GM21526 (cell line): ENCODE measurements around the gene TMEM187.

ENCODE experiments used
- ATAC-seq: cut with Tn5 transposase; IDR thresholded peaks from one replicate; pipeline ENCODE4 v1.9.1; 2021; ENCODE audit warnings: moderate library complexity; ENCODE audit not compliant: unreplicated experiment, low FRiP score

Gene TMEM187

DNA sequence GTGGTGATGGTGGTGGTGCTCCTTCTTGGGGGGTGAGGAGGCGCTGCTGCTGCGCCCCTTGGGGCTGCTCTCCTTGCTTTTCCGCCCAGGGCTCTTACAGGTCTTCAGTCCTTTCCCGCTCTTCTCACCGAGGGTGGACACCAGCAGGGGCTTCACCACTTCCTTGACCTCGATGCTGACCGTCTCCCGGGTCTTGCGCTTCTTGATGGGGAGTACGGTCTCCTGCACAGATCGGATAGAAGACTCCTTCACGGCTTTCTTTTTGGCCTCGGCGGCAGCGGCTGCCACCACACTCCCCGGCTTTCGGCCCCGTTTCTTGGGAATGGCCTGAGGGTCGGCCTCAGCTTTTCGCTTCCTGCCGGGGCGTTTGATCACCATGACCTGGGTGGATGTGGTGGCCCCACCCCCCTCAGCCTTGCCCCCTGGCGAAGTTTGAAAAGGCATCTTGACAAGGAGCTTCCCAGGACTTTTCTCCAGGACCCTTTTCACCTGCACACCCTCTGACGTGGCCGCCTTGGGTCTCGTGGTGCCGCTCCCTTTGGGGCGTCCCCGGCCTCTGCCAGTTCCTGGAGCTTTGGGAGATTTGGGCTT, 58.3 kb downstream of the TMEM187 start:
- no peak for ATAC-seq

DNA sequence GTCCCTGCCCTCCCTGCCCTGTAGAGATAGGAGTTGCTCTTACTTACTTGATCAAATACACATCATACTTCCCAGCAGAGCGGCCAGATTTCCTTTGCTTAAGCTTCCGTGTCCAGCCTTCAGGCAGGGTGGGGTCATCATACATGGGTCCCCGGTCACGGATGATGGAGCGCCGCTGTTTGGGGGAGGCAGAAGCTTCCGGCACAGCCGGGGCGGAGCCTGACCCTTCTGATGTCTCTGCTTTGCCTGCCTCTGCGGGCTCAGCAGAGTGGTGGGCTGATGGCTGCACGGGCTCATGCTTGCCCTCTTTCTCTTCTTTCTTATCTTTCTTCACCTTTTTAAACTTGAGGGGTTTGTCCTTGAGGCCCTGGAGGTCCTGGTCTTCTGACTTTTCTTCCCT, 59.6 kb downstream of the TMEM187 start:
- no peak for ATAC-seq

DNA sequence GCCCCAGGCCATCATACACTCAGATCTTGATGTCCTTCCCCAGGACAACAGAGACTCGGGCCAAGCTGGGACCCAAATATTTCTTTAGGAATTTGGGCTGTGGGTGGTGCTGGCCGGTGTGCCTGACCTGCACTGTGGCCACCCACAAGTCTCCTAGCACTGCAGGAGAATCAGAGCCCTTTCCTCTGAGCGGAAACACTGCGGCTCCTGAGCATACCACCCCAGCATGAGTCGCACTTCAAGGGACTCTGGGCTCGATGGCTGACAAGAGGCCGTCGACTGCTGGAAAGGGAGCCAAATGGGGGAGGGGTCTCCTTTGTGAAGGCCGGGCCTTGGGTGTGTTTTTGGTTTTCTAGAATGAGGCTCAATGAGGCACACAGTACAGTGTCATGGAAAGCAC, 60.1 kb downstream of the TMEM187 start:
- no peak for ATAC-seq
